Right atrium auricular region (tissue), 2 donors: ENCODE results near the gene TXNL4B. TPM values are rescaled to one million over a fixed set of nuclear protein-coding genes. Genes with fewer than 3 reads are reported as not detected.

Experiments used
- DNase-seq: peaks from one replicate; pipeline ENCODE4 v3.0.0-alpha.2; 2019; ENCODE audit warnings: low spot score
- H3K27ac ChIP-seq, 2 donors: fragments of 200-600 bp; sonication (generic); 1 replicate in 1 of 2; 2 replicates in 1 of 2; pipeline ENCODE4 v1.5.1; 2016 to 2019
- H3K27me3 ChIP-seq, 2 donors: fragments of 200-600 bp; sonication (generic); one replicate each; pipeline versions ENCODE4 v1.5.1 to v1.6.0; 2017 to 2019
- H3K36me3 ChIP-seq: fragments of 200-600 bp; sonication (generic); one replicate; pipeline ENCODE4 v1.5.1; 2016
- H3K4me1 ChIP-seq, 2 donors: fragments of 200-600 bp; sonication (generic); one replicate each; pipeline versions ENCODE4 v1.5.1 to v1.6.0; 2017 to 2019
- H3K4me3 ChIP-seq, 2 donors: fragments of 200-600 bp; sonication (generic); 1 replicate in 1 of 2; 2 replicates in 1 of 2; pipeline ENCODE4 v1.5.1; 2017 to 2019; ENCODE audit warnings: mild to moderate bottlenecking in 1 of 2, moderate library complexity in 1 of 2
- H3K9me3 ChIP-seq, 2 donors: fragments of 200-600 bp; sonication (generic); one replicate each; pipeline ENCODE4 v1.5.1; 2019
- CTCF ChIP-seq, 2 donors: fragments of 200-600 bp; sonication (generic); IDR thresholded peaks; one replicate each; pipeline ENCODE4 v1.5.1; 2019; ENCODE audit warnings: antibody characterized with exemption in 2 of 2
- total RNA-seq, 2 donors: library from RNA; depleted of rRNA; stranded (reverse); fragments of >200 nt; gene quantifications; one replicate each; pipeline ENCODE4 v1.1.0, GENCODE V29; 2016

Gene TXNL4B
- total RNA-seq, 2 donors from 2014 or later = 3.9 to 7.0 TPM

DNA sequence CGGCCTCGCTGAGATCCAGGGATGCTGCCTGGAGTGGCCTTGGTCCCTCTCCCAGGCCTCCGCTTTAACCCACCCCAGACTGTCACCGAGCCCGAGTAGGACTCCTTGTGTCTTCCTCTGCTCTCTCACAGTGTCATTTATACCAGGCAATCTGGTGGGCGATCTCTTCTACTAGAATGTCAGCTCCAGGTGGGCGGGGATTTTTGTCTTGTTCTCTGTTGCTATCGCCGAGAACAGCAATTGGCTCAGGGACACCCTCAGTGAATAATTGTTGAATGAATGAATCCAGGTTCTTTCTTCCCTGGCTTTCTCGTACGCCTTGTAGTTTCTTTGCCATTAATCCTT, 818 bp upstream of the TXNL4B start:
- TF ChIP-seq CTCF (IDR thresholded peaks at IDR 0.05) = no peak
- H3K27me3 ChIP-seq = no peaks in the 10 kb centered on the region
- H3K27ac ChIP-seq = peak overlapping the region; percentile 81 to 86
- DNase-seq = no peak
- H3K4me3 ChIP-seq = peak overlapping the region; percentile 88 to 91
- peaks cover 0 to 35% of the 10 kb centered on the region in 2 donors for H3K4me1 ChIP-seq
- peaks cover 45% of the 10 kb centered on the region for H3K36me3 ChIP-seq
- H3K9me3 ChIP-seq = no peaks in the 10 kb centered on the region

GRCh38 chr16:72092832-72093447, 480 bp downstream of the TXNL4B start:
- H3K36me3 ChIP-seq = peaks cover 44% of the 10 kb centered on the region
- no peaks in the 10 kb centered on the region for H3K9me3 ChIP-seq
- peak overlapping the region; percentile 88 to 91 for H3K4me3 ChIP-seq
- H3K27me3 ChIP-seq = no peaks in the 10 kb centered on the region
- peak overlapping the region; percentile 81 to 86 for H3K27ac ChIP-seq
- DNase-seq = no peak
- no peak for TF ChIP-seq CTCF (IDR thresholded peaks at IDR 0.05)
- peaks cover 0 to 35% of the 10 kb centered on the region in 2 donors for H3K4me1 ChIP-seq

- H3K27me3 ChIP-seq = no peaks in the 10 kb centered on the region
- DNase-seq = no peak
- peaks cover 44% of the 10 kb centered on the region for H3K36me3 ChIP-seq
- H3K27ac ChIP-seq = no peak overlapping the region
- H3K4me1 ChIP-seq = peaks cover 0 to 35% of the 10 kb centered on the region in 2 donors
- H3K4me3 ChIP-seq = no peak overlapping the region
- TF ChIP-seq CTCF (IDR thresholded peaks at IDR 0.05) = no peak
- H3K9me3 ChIP-seq = no peaks in the 10 kb centered on the region
These were observed 2.2 kb downstream of the TXNL4B start for GRCh38 chr16:72091217-72091616.

DNA sequence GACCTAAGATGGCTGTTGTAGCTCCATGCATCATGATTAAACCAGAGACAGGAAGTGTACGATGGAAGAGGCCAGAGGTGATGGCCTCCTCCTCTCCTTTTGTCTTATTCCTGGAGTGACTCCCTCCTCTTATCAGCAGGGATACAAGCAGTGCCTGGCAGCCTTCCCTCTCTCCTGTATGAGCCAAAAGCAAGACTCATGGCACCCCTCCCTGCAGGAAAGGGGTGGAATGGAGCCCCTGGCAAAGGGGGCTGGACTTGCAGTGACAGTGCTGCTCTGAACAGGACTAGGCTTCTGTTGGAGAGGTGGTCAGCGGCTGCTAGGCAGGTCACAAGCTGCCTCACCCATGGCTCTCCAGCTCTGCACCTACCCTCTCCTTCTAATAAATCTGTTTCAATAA, 8.4 kb downstream of the TXNL4B start:
- no peak for TF ChIP-seq CTCF (IDR thresholded peaks at IDR 0.05)
- H3K36me3 ChIP-seq = peaks cover 55% of the 10 kb centered on the region
- peak overlapping the region in 1 of 2 donors; percentile 45 for H3K27ac ChIP-seq
- no peak overlapping the region for H3K4me3 ChIP-seq
- no peaks in the 10 kb centered on the region for H3K27me3 ChIP-seq
- no peak for DNase-seq
- H3K9me3 ChIP-seq = peaks cover 0 to 8% of the 10 kb centered on the region in 2 donors
- H3K4me1 ChIP-seq = peaks cover 0 to 12% of the 10 kb centered on the region in 2 donors

DNA sequence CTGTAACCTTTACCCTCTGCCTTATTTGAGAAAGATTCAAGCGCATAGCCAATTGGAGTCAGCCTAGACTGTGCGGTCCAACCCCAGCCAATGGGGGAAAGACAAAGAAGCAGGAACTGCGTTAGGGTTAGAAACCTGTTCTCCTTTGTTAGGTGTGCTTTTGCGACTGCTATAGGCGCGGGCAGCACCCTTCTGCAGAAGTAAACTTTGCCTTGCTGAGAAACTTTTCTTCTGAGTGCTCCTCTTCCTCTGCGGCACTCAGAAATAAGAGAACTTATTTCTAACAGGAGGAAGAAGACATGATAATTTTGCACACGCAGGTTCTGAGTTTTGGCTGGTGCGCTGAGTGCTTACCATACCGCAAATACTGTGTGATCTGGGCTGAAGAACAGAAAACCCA, 9.0 kb downstream of the TXNL4B start:
- Histone ChIP-seq H3K27me3 (no peaks in the 10 kb centered on the region), H3K36me3 (peaks cover 49% of the 10 kb centered on the region), H3K27ac (peak overlapping the region in 1 of 2 donors; percentile 37), H3K4me3 (no peak overlapping the region), H3K4me1 (peaks cover 0 to 12% of the 10 kb centered on the region in 2 donors), H3K9me3 (peaks cover 0 to 8% of the 10 kb centered on the region in 2 donors)
- DNase-seq = no peak
- no peak for TF ChIP-seq CTCF (IDR thresholded peaks at IDR 0.05)
